Ascending aorta (tissue), 2 donors: ENCODE data around the gene CHST13. TPM values are rescaled to one million over a fixed set of nuclear protein-coding genes. Genes with fewer than 3 reads are reported as not detected.
A peak's percentile ranks its signal among the peaks of the same experiment; 100 is the strongest.

ENCODE experiments used
- DNase-seq, 2 donors: peaks; one replicate each; pipeline ENCODE4 v3.0.0-alpha.2; 2019; ENCODE audit warnings: low spot score in 2 of 2
- H3K27ac ChIP-seq, 2 donors: fragments of 200-600 bp; sonication (generic); one replicate each; pipeline ENCODE4 v1.5.1; 2016 to 2017; ENCODE audit warnings: mild to moderate bottlenecking in 1 of 2
- H3K27me3 ChIP-seq: fragments of 200-600 bp; sonication (generic); one replicate; pipeline ENCODE4 v1.5.1; 2017
- H3K36me3 ChIP-seq, 2 donors: fragments of 200-600 bp; sonication (generic); one replicate each; pipeline ENCODE4 v1.5.1; 2016
- H3K4me1 ChIP-seq, 2 donors: fragments of 200-600 bp; sonication (generic); one replicate each; pipeline ENCODE4 v1.5.1; 2016 to 2017; ENCODE audit warnings: mild to moderate bottlenecking in 1 of 2
- H3K4me3 ChIP-seq, 2 donors: fragments of 200-600 bp; sonication (generic); one replicate each; pipeline ENCODE4 v1.5.1; 2016 to 2017; ENCODE audit warnings: mild to moderate bottlenecking in 1 of 2
- H3K9me3 ChIP-seq, 2 donors: fragments of 200-600 bp; sonication (generic); one replicate each; pipeline ENCODE4 v1.5.1; 2016
- intact Hi-C: fragments of 100-400 bp; cut with DNase I; formaldehyde crosslinking; loops from one replicate; pipeline ENCODE4 v1.15.1; 2023
- total RNA-seq: library from RNA; depleted of rRNA; stranded (reverse); fragments of >200 nt; gene quantifications from one replicate; pipeline ENCODE4 v1.1.0, GENCODE V29; 2016
- TF ChIP-seq, protein P1 (sequence below), 3 experiments: fragments of 200-600 bp in 2 of 3; fragments of 450-650 bp in 1 of 3; sonication (generic) in 2 of 3; IDR thresholded peaks; one replicate each; pipeline ENCODE4 v1.5.1; 2016 to 2019; ENCODE audit warnings: antibody characterized with exemption in 3 of 3, mild to moderate bottlenecking in 1 of 3, moderate library complexity in 1 of 3

Gene CHST13
- total RNA-seq, 1 donor from 2014 or later = not detected

DNA sequence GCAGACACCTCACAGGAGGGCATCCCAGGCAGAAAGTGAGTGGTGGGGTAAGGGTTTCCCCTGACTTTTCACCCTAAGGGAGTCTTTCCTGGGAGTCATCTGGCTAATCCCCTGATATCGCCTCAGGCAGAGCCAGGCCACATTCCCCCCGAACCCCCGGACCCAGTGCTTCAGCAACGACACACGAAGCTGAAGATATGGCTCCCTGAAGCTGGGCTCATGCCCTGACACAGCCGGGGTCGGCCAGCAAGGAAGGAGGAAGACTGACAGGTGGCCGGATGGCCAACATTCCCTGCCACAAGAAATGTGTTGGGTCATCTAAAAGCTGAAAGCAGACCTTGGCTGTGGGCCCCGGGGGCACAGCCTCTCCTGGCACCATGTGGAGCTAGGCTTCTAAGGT lies 14.4 kb downstream of the CHST13 start:
- TF ChIP-seq, protein P1, sequence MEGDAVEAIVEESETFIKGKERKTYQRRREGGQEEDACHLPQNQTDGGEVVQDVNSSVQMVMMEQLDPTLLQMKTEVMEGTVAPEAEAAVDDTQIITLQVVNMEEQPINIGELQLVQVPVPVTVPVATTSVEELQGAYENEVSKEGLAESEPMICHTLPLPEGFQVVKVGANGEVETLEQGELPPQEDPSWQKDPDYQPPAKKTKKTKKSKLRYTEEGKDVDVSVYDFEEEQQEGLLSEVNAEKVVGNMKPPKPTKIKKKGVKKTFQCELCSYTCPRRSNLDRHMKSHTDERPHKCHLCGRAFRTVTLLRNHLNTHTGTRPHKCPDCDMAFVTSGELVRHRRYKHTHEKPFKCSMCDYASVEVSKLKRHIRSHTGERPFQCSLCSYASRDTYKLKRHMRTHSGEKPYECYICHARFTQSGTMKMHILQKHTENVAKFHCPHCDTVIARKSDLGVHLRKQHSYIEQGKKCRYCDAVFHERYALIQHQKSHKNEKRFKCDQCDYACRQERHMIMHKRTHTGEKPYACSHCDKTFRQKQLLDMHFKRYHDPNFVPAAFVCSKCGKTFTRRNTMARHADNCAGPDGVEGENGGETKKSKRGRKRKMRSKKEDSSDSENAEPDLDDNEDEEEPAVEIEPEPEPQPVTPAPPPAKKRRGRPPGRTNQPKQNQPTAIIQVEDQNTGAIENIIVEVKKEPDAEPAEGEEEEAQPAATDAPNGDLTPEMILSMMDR (IDR thresholded peaks at IDR 0.05) = no peak
- Histone ChIP-seq H3K27ac (no peak overlapping the region), H3K4me1 (no peaks in the 10 kb centered on the region), H3K9me3 (no peaks in the 10 kb centered on the region), H3K27me3 (peaks cover 11% of the 10 kb centered on the region), H3K36me3 (no peaks in the 10 kb centered on the region), H3K4me3 (no peak overlapping the region)
- intact Hi-C loops = no loop called here
- DNase-seq = peak in 1 of 2 donors; percentile 50

DNA sequence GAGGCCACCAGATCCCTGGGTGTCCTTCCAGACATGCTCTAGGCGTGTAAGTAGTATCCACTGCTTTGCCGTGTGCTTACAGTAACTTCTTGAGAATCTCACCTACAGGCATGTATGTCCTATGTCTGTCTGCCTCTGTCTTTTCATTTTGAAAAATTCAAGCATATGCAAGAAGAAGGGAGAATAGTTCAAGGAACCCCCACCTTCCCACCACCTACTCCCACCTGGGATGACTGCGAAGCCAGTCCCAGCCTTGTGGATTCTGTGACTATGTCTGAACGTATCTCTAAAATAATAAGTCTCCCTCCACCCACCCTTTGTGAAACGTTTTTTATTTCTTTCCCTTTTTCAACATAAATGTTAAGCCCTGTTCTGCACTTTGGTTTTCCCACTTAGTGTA lies 15.0 kb downstream of the CHST13 start:
- peaks cover 11% of the 10 kb centered on the region for H3K27me3 ChIP-seq
- H3K4me3 ChIP-seq = no peak overlapping the region
- intact Hi-C loops = no loop called here
- H3K9me3 ChIP-seq = no peaks in the 10 kb centered on the region
- TF ChIP-seq, protein P1 (IDR thresholded peaks at IDR 0.05) = no peak
- H3K27ac ChIP-seq = no peak overlapping the region
- H3K36me3 ChIP-seq = no peaks in the 10 kb centered on the region
- DNase-seq = no peak
- no peaks in the 10 kb centered on the region for H3K4me1 ChIP-seq

DNA sequence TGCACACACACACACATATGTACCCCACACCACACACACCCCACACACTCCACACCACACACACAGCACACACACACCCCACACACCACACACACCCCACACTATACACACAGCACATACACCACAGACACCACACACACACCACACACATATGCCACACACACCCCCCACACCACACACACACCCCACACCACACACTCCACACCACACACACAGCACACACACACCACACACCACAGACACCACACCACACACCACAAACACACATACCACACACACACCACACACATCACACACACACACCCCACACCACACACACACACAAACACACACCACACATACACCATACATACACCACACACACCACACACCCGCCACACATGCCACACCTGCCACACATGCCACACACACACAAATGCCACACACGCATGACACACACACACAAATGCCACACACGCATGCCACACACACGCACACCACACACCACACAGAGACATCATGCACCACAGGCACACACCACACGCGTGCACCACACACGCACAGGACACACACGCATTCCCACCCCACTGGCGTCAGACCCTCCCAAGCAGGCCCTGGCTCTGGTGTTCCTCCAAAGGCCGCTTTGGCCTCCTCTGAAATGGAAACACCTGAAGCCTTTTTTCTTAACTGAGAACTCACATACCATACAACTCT lies 15.7 kb downstream of the CHST13 start:
- H3K9me3 ChIP-seq = no peaks in the 10 kb centered on the region
- no peak overlapping the region for H3K27ac ChIP-seq
- intact Hi-C loops = no loop called here
- peak in 1 of 2 donors; percentile 33 for DNase-seq
- no peaks in the 10 kb centered on the region for H3K36me3 ChIP-seq
- H3K27me3 ChIP-seq = peaks cover 11% of the 10 kb centered on the region
- no peaks in the 10 kb centered on the region for H3K4me1 ChIP-seq
- no peak overlapping the region for H3K4me3 ChIP-seq
- TF ChIP-seq, protein P1 (IDR thresholded peaks at IDR 0.05) = no peak

DNA sequence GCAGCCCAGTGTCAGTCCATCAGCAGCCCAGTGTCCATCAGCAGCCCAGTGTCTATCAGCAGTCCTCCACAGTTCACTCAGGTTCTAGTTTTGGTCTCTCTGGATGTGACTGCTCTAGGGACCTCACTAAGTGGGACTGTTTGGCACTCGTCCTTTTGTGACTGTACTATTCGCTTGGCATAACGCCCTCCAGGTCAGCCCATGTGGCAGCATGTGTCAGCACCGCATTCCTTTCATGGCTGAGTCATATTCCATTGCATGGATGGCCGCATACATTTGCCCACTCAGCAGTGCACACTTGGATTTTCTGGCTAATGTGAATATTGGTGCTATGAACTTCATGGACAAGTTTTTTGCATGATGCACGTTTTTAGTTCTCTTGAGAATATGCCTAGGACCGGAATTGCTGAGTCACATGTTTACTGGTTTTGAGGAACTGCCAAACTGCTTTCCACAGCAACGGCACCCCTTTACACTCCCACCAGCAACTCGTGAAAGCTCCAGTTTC lies 16.4 kb downstream of the CHST13 start:
- Histone ChIP-seq H3K36me3 (no peaks in the 10 kb centered on the region), H3K9me3 (no peaks in the 10 kb centered on the region), H3K4me1 (no peaks in the 10 kb centered on the region), H3K27me3 (peaks cover 11% of the 10 kb centered on the region), H3K4me3 (no peak overlapping the region), H3K27ac (no peak overlapping the region)
- TF ChIP-seq, protein P1 (IDR thresholded peaks at IDR 0.05) = no peak
- DNase-seq = peak in 1 of 2 donors; percentile 68
- intact Hi-C loops = no loop called here

DNA sequence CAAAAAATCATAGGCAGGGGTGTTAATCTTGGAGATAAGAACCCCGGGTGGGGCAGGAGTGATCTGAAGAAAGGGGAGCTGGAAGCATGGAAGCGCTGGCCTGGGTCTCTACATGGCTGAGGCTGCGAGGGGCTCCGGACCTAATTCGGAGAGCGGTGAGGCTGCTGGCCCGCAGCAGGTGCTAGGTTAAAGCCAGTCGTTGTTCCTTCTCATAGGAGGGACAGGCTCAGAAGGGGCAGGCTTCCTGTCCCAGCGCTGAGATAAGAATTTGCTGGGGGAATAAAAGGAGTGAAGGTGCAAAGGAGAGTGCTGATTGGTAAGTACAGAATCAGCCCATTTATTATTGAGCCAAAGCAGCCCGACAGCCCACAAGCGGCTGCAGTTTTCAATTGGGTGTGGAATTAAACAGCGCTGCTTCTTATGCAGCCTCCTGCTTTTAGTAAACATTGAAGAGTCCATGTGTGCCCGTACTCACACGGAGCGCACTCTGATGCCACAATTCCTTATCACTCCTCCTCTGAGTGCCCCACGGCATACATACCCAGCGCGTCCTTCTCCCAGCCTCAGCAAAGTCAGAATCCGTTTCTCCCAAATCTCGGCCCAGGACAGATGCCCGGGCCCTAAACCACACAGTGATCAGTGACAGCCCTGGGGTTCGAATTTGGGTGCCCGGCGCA lies 17.1 kb downstream of the CHST13 start:
- Histone ChIP-seq H3K4me3 (no peak overlapping the region), H3K9me3 (no peaks in the 10 kb centered on the region), H3K27me3 (peaks cover 11% of the 10 kb centered on the region), H3K27ac (no peak overlapping the region), H3K36me3 (no peaks in the 10 kb centered on the region), H3K4me1 (no peaks in the 10 kb centered on the region)
- intact Hi-C loops = no loop called here
- TF ChIP-seq, protein P1 (IDR thresholded peaks at IDR 0.05) = no peak
- peak in 1 of 2 donors; percentile 40 for DNase-seq
